Coronary artery (tissue), 2 donors: ENCODE results near the gene ISLR.

Source experiments
- DNase-seq: peaks from one replicate; pipeline ENCODE4 v3.0.0-alpha.2; 2017; ENCODE audit warnings: low spot score
- H3K27ac ChIP-seq, 2 donors: fragments of 200-600 bp; sonication (generic); one replicate each; pipeline ENCODE4 v1.5.1; 2016 to 2019
- H3K4me3 ChIP-seq: fragments of 200-600 bp; sonication (generic); 2 replicates; pipeline ENCODE4 v1.5.1; 2016; ENCODE audit warnings: mild to moderate bottlenecking, moderate library complexity
- TF ChIP-seq, protein P1 (sequence below): fragments of 200-600 bp; sonication (generic); IDR thresholded peaks from one replicate; pipeline ENCODE4 v1.5.1; 2019; ENCODE audit warnings: antibody characterized with exemption

Gene ISLR

DNA sequence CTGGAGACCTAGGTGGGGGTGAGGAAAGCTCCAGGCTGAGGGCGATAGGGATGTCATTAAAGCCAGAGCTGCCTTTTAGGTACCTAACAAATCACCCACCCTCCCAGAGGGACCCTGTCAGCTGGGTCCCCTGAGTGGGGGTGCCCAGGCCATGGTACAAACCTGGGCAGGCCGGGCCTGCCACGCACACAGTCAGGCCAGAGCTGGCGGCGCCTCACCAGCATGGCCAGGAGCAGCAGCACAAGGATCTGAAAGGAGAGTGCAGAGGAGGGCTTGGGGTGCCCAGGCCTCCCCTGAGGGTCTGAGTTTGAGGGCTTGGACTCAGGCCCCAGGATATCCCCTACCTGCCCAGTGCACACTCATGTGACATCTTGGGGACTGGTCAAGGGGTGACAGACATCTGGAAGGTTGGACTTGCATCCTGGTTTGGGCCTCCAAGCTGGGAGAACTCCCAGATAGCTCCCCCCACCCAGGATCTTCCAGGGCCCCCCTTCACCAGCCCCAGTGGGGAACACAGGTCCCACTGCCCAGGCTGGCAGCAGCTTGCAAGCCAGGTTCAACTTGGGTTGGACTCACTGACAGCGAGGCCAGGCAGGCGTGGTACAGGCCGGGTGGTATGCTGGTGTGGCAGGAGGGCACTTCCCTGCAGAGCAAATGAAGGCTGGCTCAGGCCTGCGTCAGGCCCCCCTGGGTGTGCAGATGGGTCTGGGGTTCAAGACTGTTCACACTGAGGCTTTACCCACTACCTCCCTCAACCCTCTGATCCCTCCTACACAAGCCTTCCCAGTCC lies 23.9 kb downstream of the ISLR start:
- TF ChIP-seq, protein P1, sequence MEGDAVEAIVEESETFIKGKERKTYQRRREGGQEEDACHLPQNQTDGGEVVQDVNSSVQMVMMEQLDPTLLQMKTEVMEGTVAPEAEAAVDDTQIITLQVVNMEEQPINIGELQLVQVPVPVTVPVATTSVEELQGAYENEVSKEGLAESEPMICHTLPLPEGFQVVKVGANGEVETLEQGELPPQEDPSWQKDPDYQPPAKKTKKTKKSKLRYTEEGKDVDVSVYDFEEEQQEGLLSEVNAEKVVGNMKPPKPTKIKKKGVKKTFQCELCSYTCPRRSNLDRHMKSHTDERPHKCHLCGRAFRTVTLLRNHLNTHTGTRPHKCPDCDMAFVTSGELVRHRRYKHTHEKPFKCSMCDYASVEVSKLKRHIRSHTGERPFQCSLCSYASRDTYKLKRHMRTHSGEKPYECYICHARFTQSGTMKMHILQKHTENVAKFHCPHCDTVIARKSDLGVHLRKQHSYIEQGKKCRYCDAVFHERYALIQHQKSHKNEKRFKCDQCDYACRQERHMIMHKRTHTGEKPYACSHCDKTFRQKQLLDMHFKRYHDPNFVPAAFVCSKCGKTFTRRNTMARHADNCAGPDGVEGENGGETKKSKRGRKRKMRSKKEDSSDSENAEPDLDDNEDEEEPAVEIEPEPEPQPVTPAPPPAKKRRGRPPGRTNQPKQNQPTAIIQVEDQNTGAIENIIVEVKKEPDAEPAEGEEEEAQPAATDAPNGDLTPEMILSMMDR, result no peak
- Histone ChIP-seq H3K4me3 (no peak overlapping the region), H3K27ac (no peak overlapping the region)
- DNase-seq, result no peak

GRCh38 chr15:74199297-74199652 lies 25.8 kb downstream of the ISLR start:
- H3K4me3 ChIP-seq, result no peak overlapping the region
- no peak for DNase-seq
- TF ChIP-seq, protein P1, result no peak
- H3K27ac ChIP-seq, result no peak overlapping the region

GRCh38 chr15:74200412-74200815 lies 26.9 kb downstream of the ISLR start:
- TF ChIP-seq, protein P1, result no peak
- no peak overlapping the region for H3K4me3 ChIP-seq
- DNase-seq, result no peak
- H3K27ac ChIP-seq, result peak overlapping the region in 1 of 2 donors; percentile 20

DNA sequence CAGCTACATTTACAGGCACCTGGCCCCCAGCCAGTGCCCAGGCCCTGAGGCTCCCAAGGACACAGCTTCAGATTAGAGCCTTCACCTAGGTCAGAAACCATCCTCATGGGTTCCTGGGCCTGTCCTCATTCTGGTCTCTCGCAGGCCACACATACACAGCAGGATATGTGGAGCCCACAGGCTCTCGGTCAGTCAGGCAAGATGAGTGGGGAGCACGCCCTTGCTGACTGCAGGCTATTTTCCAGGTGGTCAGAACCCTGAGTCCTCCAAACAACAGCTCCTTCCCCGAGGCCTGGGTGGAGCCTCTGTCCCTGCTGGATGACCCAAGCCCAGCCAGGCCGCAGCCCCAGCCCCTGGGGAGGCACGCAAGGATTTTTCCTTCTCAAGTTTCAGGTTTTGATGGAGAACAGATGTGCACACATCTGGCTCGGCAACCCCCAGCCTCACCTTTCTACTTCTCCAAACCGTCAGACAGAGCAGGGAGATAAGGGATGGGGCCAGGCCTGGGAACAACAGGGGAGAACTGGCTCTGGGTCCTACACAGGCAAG lies 27.4 kb downstream of the ISLR start:
- TF ChIP-seq, protein P1, result no peak
- peak overlapping the region in 1 of 2 donors; percentile 63 for H3K27ac ChIP-seq
- DNase-seq, result no peak
- H3K4me3 ChIP-seq, result no peak overlapping the region

- Histone ChIP-seq H3K27ac (peak overlapping the region in 1 of 2 donors; percentile 63), H3K4me3 (no peak overlapping the region)
- TF ChIP-seq, protein P1, result no peak
- DNase-seq, result no peak
These were observed 28.4 kb downstream of the ISLR start for GRCh38 chr15:74201710-74202420.

- TF ChIP-seq, protein P1, result no peak
- DNase-seq, result no peak
- Histone ChIP-seq H3K4me3 (no peak within 1 kb of the TSS), H3K27ac (peak within 1 kb of the TSS in 1 of 2 donors; percentile 66)
These were observed 29.2 kb downstream of the ISLR start, which contains the start of gene STRA6 for GRCh38 chr15:74202452-74203401. STRA6 (minus strand) TSS chr15:74202787; CDS start chr15:74202267, 520 bp downstream.
